H1 (cell line): ENCODE results near the gene LENG9. TPM values are rescaled to one million over a fixed set of nuclear protein-coding genes. Genes with fewer than 3 reads are reported as not detected.

Experiments used
- CTCF ChIA-PET: fragments of 300-600 bp; sonication (Branson Sonifier 250); formaldehyde crosslinking; loops from one replicate; lab custom pipeline; 2021; ENCODE audit not compliant: partially characterized antibody; lab: Charles Lee
- POLR2A ChIA-PET: fragments of 300-600 bp; sonication (Branson Sonifier 250); formaldehyde crosslinking; loops from one replicate; lab custom pipeline; 2021; ENCODE audit warnings: inconsistent platforms; ENCODE audit not compliant: partially characterized antibody; lab: Charles Lee
- DNase-seq, 2 experiments: peaks; one replicate each; pipeline versions ENCODE4 v3.0.0 to v3.0.0-alpha.2; 2010 to 2022; ENCODE audit warnings: low spot score in 2 of 2, low read depth in 1 of 2, mixed read lengths in 1 of 2
- FAIRE-seq: peaks from 2 replicates; lab custom pipeline; 2011; peaks lifted over from hg19 to GRCh38; lab: Jason Lieb, UNC
- H2AFZ ChIP-seq: 2 replicates; pipeline ENCODE4 v1.8.1; 2012; ENCODE audit warnings: low read length, inconsistent platforms
- H2AK5ac ChIP-seq: 2 replicates; pipeline ENCODE4 v1.6.1; 2013; ENCODE audit warnings: low read depth, low read length
- H2BK120ac ChIP-seq: replicated peaks from 2 replicates; pipeline ENCODE3; 2013; ENCODE audit warnings: low read depth, low read length, inconsistent platforms
- H2BK12ac ChIP-seq: 2 replicates; pipeline ENCODE4 v1.6.1; 2013; ENCODE audit warnings: low read depth, low read length
- H2BK15ac ChIP-seq: 2 replicates; pipeline ENCODE4 v1.6.1; 2013; ENCODE audit warnings: low read length
- H2BK20ac ChIP-seq: 2 replicates; pipeline ENCODE4 v1.6.1; 2013; ENCODE audit warnings: low read length
- H2BK5ac ChIP-seq: 2 replicates; pipeline ENCODE4 v1.6.1; 2013; ENCODE audit warnings: low read depth, low read length
- H3K14ac ChIP-seq: 2 replicates; pipeline ENCODE4 v1.6.1; 2013; ENCODE audit warnings: inconsistent platforms; ENCODE audit not compliant: insufficient read length
- H3K18ac ChIP-seq: 2 replicates; pipeline ENCODE4 v1.6.1; 2013; ENCODE audit warnings: low read length; ENCODE audit errors: extremely low read depth
- H3K23ac ChIP-seq: 2 replicates; pipeline ENCODE4 v1.6.1; 2013; ENCODE audit warnings: inconsistent platforms; ENCODE audit not compliant: insufficient read length
- H3K23me2 ChIP-seq: 2 replicates; pipeline ENCODE4 v1.6.1; 2013; ENCODE audit warnings: low read depth, low read length
- H3K27ac ChIP-seq: 2 replicates; pipeline ENCODE4 v1.6.1; 2011; ENCODE audit warnings: low read depth, low read length, inconsistent platforms
- H3K27me3 ChIP-seq, 4 experiments: replicated peaks in 1 of 4; 1 replicate in 1 of 4; 2 replicates in 3 of 4; pipeline versions ENCODE4 v1.6.1 to v1.8.1; 2011 to 2013; ENCODE audit warnings: low read length in 3 of 4, mild to moderate bottlenecking in 3 of 4, inconsistent platforms in 2 of 4, mixed read lengths in 2 of 4, moderate library complexity in 1 of 4; ENCODE audit not compliant: control insufficient read depth in 3 of 4, insufficient read depth in 3 of 4; ENCODE audit errors: extremely low read depth in 1 of 4
- H3K36me3 ChIP-seq, 4 experiments: 2 replicates each; pipeline versions ENCODE4 v1.6.1 to v1.8.1; 2011 to 2013; ENCODE audit warnings: mild to moderate bottlenecking in 4 of 4, low read length in 3 of 4, moderate library complexity in 2 of 4, control low read depth in 1 of 4, inconsistent platforms in 1 of 4; ENCODE audit not compliant: insufficient read depth in 4 of 4, control insufficient read depth in 2 of 4
- H3K4ac ChIP-seq: replicated peaks from 2 replicates; pipeline ENCODE3; 2013; ENCODE audit warnings: low read length, low read depth, mixed read lengths, inconsistent platforms; ENCODE audit not compliant: insufficient read length
- H3K4me1 ChIP-seq, 4 experiments: replicated peaks in 1 of 4; 1 replicate in 1 of 4; 2 replicates in 3 of 4; pipeline versions ENCODE4 v1.6.1 to v1.8.1; 2011 to 2013; ENCODE audit warnings: low read length in 3 of 4, inconsistent platforms in 2 of 4, mixed read lengths in 1 of 4; ENCODE audit not compliant: insufficient read depth in 4 of 4, control insufficient read depth in 3 of 4
- H3K4me2 ChIP-seq, 2 experiments: 2 replicates each; pipeline versions ENCODE4 v1.6.1 to v1.8.1; 2011 to 2013; ENCODE audit warnings: low read depth in 2 of 2, low read length in 2 of 2, control low read depth in 1 of 2, inconsistent platforms in 1 of 2, mild to moderate bottlenecking in 1 of 2; ENCODE audit not compliant: insufficient read depth in 1 of 2
- H3K4me3 ChIP-seq, 4 experiments: fragments of 200-600, 300-600 bp in 1 of 4; sonication (generic), shearing (Covaris generic), sonication (Bioruptor Twin) in 1 of 4; 2 replicates each; pipeline versions ENCODE4 v1.5.1 to v1.8.1; 2011 to 2016; ENCODE audit warnings: low read length in 4 of 4, low read depth in 3 of 4, control low read depth in 2 of 4, inconsistent platforms in 2 of 4, mild to moderate bottlenecking in 2 of 4, mixed read lengths in 1 of 4, moderate library complexity in 1 of 4; ENCODE audit not compliant: insufficient read depth in 2 of 4; ENCODE audit errors: extremely low read depth in 1 of 4
- H3K56ac ChIP-seq: replicated peaks from 2 replicates; pipeline ENCODE3; 2013; ENCODE audit warnings: low read depth, mild to moderate bottlenecking, mixed read lengths, low read length, inconsistent platforms; ENCODE audit not compliant: insufficient read length
- H3K79me1 ChIP-seq: 2 replicates; pipeline ENCODE4 v1.6.1; 2013; ENCODE audit warnings: low read depth, low read length, control low read depth
- H3K79me2 ChIP-seq, 2 experiments: 2 replicates each; pipeline versions ENCODE4 v1.6.1 to v1.8.1; 2012 to 2013; ENCODE audit warnings: low read length in 2 of 2, mild to moderate bottlenecking in 2 of 2, inconsistent platforms in 1 of 2; ENCODE audit not compliant: insufficient read depth in 2 of 2, control insufficient read depth in 1 of 2
- H3K9ac ChIP-seq, 4 experiments: replicated peaks in 1 of 4; 1 replicate in 1 of 4; 2 replicates in 3 of 4; pipeline versions ENCODE4 v1.6.1 to v1.8.1; 2011 to 2013; ENCODE audit warnings: low read depth in 3 of 4, low read length in 3 of 4, control low read depth in 2 of 4, mild to moderate bottlenecking in 2 of 4, moderate library complexity in 2 of 4, inconsistent platforms in 1 of 4; ENCODE audit errors: extremely low read depth in 1 of 4
- H3K9me3 ChIP-seq, 2 experiments: 2 replicates each; pipeline versions ENCODE4 v1.6.1 to v1.8.1; 2012 to 2013; ENCODE audit warnings: mild to moderate bottlenecking in 2 of 2, moderate library complexity in 2 of 2, control low read depth in 1 of 2, inconsistent platforms in 1 of 2, low read depth in 1 of 2, low read length in 1 of 2, mixed read lengths in 1 of 2; ENCODE audit not compliant: insufficient read depth in 2 of 2
- H4K20me1 ChIP-seq, 2 experiments: replicated peaks in 1 of 2; 2 replicates each; pipeline versions ENCODE3 to v1.8.1; 2011 to 2013; ENCODE audit warnings: inconsistent platforms in 2 of 2, low read length in 2 of 2, mild to moderate bottlenecking in 1 of 2; ENCODE audit not compliant: insufficient read depth in 2 of 2, control insufficient read depth in 1 of 2
- H4K5ac ChIP-seq: 2 replicates; pipeline ENCODE4 v1.6.1; 2013; ENCODE audit warnings: low read length, low read depth, mixed read lengths, inconsistent platforms; ENCODE audit not compliant: insufficient read length
- H4K8ac ChIP-seq: 2 replicates; pipeline ENCODE4 v1.8.0; 2013; ENCODE audit warnings: mild to moderate bottlenecking, moderate library complexity, low read length, inconsistent platforms; ENCODE audit not compliant: insufficient read depth; ENCODE audit errors: extremely low read depth
- H4K91ac ChIP-seq: replicated peaks from 2 replicates; pipeline ENCODE3; 2013; ENCODE audit warnings: low read length, mixed read lengths, inconsistent platforms; ENCODE audit not compliant: insufficient read length
- HDAC2 ChIP-seq, 2 experiments: fragments of 300-600 bp in 1 of 2; sonication (generic) in 1 of 2; IDR thresholded peaks; 2 replicates each; pipeline ENCODE4 v1.6.1; 2011 to 2012; ENCODE audit warnings: low read depth in 2 of 2, low read length in 2 of 2, mild to moderate bottlenecking in 2 of 2, moderate library complexity in 2 of 2, borderline replicate concordance in 1 of 2, inconsistent platforms in 1 of 2
- KDM5A ChIP-seq: fragments of 200-600 bp; IDR thresholded peaks from 2 replicates; pipeline ENCODE4 v1.7.1; 2012; ENCODE audit warnings: mild to moderate bottlenecking, low read length, inconsistent platforms, mixed read lengths
- RBBP5 ChIP-seq: IDR thresholded peaks from 2 replicates; pipeline ENCODE4 v1.7.1; 2012; ENCODE audit warnings: low read depth, mild to moderate bottlenecking, inconsistent platforms, low read length, moderate library complexity, borderline replicate concordance
- RFX5 ChIP-seq: IDR thresholded peaks from 2 replicates; pipeline ENCODE4 v1.6.1; 2011; ENCODE audit warnings: low read depth, low read length, improper control_type of control experiment, borderline replicate concordance
- SIN3A ChIP-seq, 2 experiments: IDR thresholded peaks in 1 of 2; conservative IDR thresholded peaks in 1 of 2; 2 replicates each; pipeline ENCODE4 v1.6.1; 2011 to 2012; ENCODE audit warnings: low read length in 2 of 2, improper control_type of control experiment in 1 of 2, low read depth in 1 of 2, mild to moderate bottlenecking in 1 of 2
- YY1 ChIP-seq: IDR thresholded peaks from 2 replicates; pipeline ENCODE4 v1.6.1; 2011; ENCODE audit warnings: low read depth, mild to moderate bottlenecking, low read length
- WGBS, 2 experiments: shearing (Covaris generic) in 1 of 2; methylation state at CpG; one replicate each; pipeline versions ENCODE4 v1.1.6 to v1.1.7; 2013 to 2015; ENCODE audit warnings: low lambda C conversion rate in 2 of 2, mixed read lengths in 2 of 2, inconsistent platforms in 1 of 2, low coverage in 1 of 2, missing lambda C conversion rate in 1 of 2; ENCODE audit not compliant: insufficient replicate concordance in 2 of 2, insufficient coverage in 1 of 2, insufficient read length in 1 of 2; ENCODE audit errors: extremely low coverage in 1 of 2, missing lambda C conversion rate in 1 of 2; 5-methylcytosine and 5-hydroxymethylcytosine counted together
- polyA plus RNA-seq, 7 experiments: library from polyadenylated mRNA; depleted of rRNA in 3 of 7; stranded (reverse) in 5 of 7; unstranded in 2 of 7; fragments of >200 nt in 5 of 7; fragments of 200-250 nt in 2 of 7; gene quantifications; 1 replicate in 5 of 7; 2 replicates in 1 of 7; 4 replicates in 1 of 7; pipeline versions ENCODE4 v1.2.1 to v1.2.3, GENCODE V29; 2011 to 2013; ENCODE audit warnings: missing spikeins in 2 of 7, mixed read lengths in 2 of 7
- total RNA-seq: library from RNA; stranded (reverse); fragmentation: NEBNext Ultra II Directional; extraction: Animal tissue kit (Norgen Biotek cat#: 25700); gene quantifications from 2 replicates; pipeline ENCODE4 v1.2.1, GENCODE V29; 2021
- TF ChIP-seq, protein P1 (sequence below): IDR thresholded peaks from 2 replicates; pipeline ENCODE4 v1.6.1; 2012; ENCODE audit warnings: low read length, inconsistent platforms
- TF ChIP-seq, protein P2 (sequence below): IDR thresholded peaks from 2 replicates; pipeline ENCODE4 v1.6.1; 2012; ENCODE audit warnings: inconsistent platforms

The LENG9 gene
- total and polyA plus RNA-seq, 2 of the 8 experiments (the other 6 are each of a cell fraction or from before 2014, with no cell fraction given) = 1.6 to 3.9 TPM

DNA sequence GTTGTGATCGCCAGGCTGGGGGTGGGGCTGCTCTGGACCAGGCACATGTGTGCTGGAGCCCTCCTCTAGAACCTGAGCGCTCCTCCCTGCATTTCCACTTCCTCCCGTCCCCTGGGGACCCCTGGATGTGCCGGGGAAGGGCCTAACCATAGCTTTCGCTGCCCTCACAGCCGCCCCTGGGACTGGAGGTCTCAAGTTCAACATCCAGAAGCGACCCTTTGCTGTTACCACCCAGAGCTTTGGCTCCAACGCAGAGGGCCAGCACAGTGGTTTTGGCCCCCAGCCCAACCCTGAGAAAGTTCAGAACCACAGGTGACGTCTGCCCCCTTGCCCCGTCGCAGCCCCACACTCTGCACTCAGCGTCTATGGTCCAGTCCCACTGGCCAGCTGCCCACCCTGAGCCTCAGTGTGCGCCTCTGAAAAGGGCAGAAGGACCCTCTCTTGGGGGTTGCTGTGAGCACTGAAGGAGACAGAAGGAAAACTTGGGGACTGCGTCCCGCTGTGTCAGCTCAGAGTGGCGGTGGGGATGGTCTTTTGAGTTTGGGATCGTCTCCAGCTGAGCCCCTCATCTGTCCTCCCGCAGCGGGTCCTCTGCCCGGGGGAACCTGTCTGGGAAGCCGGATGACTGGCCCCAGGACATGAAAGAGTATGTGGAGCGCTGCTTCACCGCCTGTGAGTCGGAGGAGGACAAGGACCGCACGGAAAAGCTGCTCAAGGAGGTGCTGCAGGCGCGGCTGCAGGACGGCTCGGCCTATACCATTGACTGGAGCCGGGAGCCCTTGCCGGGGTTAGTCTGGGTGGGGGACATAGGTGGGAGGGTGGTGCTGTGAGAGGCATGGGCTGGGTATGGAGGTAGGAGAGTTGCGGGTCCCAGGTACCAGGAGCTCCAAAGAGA lies 8.6 kb downstream of the LENG9 start:
- Histone ChIP-seq H2BK120ac (no peak overlapping the region), H3K79me2 (peaks cover 10 to 37% of the 10 kb centered on the region in 2 experiments), H3K23ac (no peak overlapping the region), H3K9ac (no peak overlapping the region), H3K36me3 (peaks cover 55 to 76% (median 72%) of the 10 kb centered on the region in 4 experiments), H3K79me1 (peaks cover 27% of the 10 kb centered on the region), H4K8ac (no peak overlapping the region), H3K4ac (no peak overlapping the region), H3K18ac (no peak overlapping the region), H2BK5ac (no peak overlapping the region), H4K91ac (no peak overlapping the region), H4K20me1 (peaks cover 20 to 66% of the 10 kb centered on the region in 2 experiments), H2BK15ac (no peak overlapping the region), H4K5ac (no peak overlapping the region), H3K9me3 (no peaks in the 10 kb centered on the region), H3K4me2 (no peak overlapping the region), H2BK12ac (no peak overlapping the region), H3K27ac (no peak overlapping the region), H2AFZ (no peak overlapping the region), H3K4me3 (no peak overlapping the region), H3K14ac (no peak overlapping the region), H3K23me2 (no peaks in the 10 kb centered on the region; the same call in 1 of the 2 replicates), H2BK20ac (no peak overlapping the region), H3K27me3 (no peaks in the 10 kb centered on the region), H3K4me1 (peaks cover 0 to 1% (median 0%) of the 10 kb centered on the region in 4 experiments; a peak in 4 of 7 replicates), H3K56ac (no peak overlapping the region), H2AK5ac (no peak overlapping the region)
- no peak for FAIRE-seq
- 94% methylated on average over 23 of the region's 33 CpGs; no CpG with 5 or more reads in 1 of the 2 experiments for WGBS, 2 experiments
- no peak for DNase-seq
- POLR2A ChIA-PET = interaction anchor here (0.8 to 10.3 kb wide), 7 partner anchors 6 to 40 kb away, joined by 3 to 129 read pairs (median 3); partner anchors contain the start of genes LENG9 and TTYH1
- CTCF ChIA-PET = interaction anchor here (0.6 to 3.7 kb wide), 3 partner anchors 16 to 108 kb away, joined by 3 to 19 read pairs (median 4); no protein-coding TSS in a partner anchor
- TF ChIP-seq RBBP5 (no peak), RFX5 (no peak), HDAC2 (IDR thresholded peaks at IDR 0.05; ENCODE audit: borderline replicate concordance in 1 of 2, low read depth in 2 of 2, low read length in 2 of 2) (no peak), YY1 (no peak), KDM5A (no peak), SIN3A (conservative IDR thresholded peaks at IDR 0.05 in 1 of 2, IDR thresholded peaks at IDR 0.05 in 1 of 2; ENCODE audit: low read depth in 1 of 2, low read length in 2 of 2) (no peak)
- TF ChIP-seq, protein P1, sequence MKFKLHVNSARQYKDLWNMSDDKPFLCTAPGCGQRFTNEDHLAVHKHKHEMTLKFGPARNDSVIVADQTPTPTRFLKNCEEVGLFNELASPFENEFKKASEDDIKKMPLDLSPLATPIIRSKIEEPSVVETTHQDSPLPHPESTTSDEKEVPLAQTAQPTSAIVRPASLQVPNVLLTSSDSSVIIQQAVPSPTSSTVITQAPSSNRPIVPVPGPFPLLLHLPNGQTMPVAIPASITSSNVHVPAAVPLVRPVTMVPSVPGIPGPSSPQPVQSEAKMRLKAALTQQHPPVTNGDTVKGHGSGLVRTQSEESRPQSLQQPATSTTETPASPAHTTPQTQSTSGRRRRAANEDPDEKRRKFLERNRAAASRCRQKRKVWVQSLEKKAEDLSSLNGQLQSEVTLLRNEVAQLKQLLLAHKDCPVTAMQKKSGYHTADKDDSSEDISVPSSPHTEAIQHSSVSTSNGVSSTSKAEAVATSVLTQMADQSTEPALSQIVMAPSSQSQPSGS = no peak
- TF ChIP-seq, protein P2, sequence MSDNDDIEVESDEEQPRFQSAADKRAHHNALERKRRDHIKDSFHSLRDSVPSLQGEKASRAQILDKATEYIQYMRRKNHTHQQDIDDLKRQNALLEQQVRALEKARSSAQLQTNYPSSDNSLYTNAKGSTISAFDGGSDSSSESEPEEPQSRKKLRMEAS = no peak
